Natural killer cell (primary cell): ENCODE results near the gene DPYD. TPM values are rescaled to one million over a fixed set of nuclear protein-coding genes. Genes with fewer than 3 reads are reported as not detected.

Source experiments
- ATAC-seq, 3 donors: fragments of 150-1000 bp in 2 of 3; fragments of 200-7000 bp in 1 of 3; cut with Tn5 transposase; 1 replicate in 1 of 3; 2 replicates in 2 of 3; pipeline ENCODE4 v1.10.0; 2021; ENCODE audit warnings: mild to moderate bottlenecking in 2 of 3, moderate library complexity in 2 of 3
- DNase-seq, 2 donors: peaks; one replicate each; pipeline versions ENCODE4 v3.0.0 to v3.0.0-alpha.2; 2013 to 2021; ENCODE audit warnings: mixed read lengths in 1 of 2
- H3K27ac ChIP-seq: one replicate; pipeline ENCODE4 v1.5.1; 2013; ENCODE audit warnings: mild to moderate bottlenecking, low read length
- H3K27me3 ChIP-seq: one replicate; pipeline ENCODE4 v1.6.1; 2013; ENCODE audit warnings: low read length; ENCODE audit not compliant: control insufficient read depth, insufficient read depth
- H3K36me3 ChIP-seq: one replicate; pipeline ENCODE4 v1.6.1; 2013; ENCODE audit warnings: low read length; ENCODE audit not compliant: control insufficient read depth, insufficient read depth
- H3K4me1 ChIP-seq: one replicate; pipeline ENCODE4 v1.6.1; 2013; ENCODE audit warnings: low read length; ENCODE audit not compliant: control insufficient read depth, insufficient read depth
- H3K4me3 ChIP-seq: one replicate; pipeline ENCODE4 v1.5.1; 2013; ENCODE audit warnings: low read length
- H3K9me3 ChIP-seq: one replicate; pipeline ENCODE4 v1.6.1; 2013; ENCODE audit warnings: low read length; ENCODE audit not compliant: control insufficient read depth, insufficient read depth
- H3K27ac Mint-ChIP-seq, 2 donors: one replicate each; pipeline ENCODE4 v1.8.0; 2022; ENCODE audit warnings: mild to moderate bottlenecking in 2 of 2, mixed read lengths in 2 of 2, moderate library complexity in 1 of 2
- H3K27me3 Mint-ChIP-seq, 2 donors: one replicate each; pipeline ENCODE4 v1.8.0; 2022; ENCODE audit warnings: low read depth in 2 of 2, mixed read lengths in 2 of 2
- H3K36me3 Mint-ChIP-seq: one replicate; pipeline ENCODE4 v1.8.0; 2022; ENCODE audit warnings: mixed read lengths
- H3K4me1 Mint-ChIP-seq, 2 donors: one replicate each; pipeline ENCODE4 v1.8.0; 2022; ENCODE audit warnings: mixed read lengths in 2 of 2
- H3K4me3 Mint-ChIP-seq: one replicate; pipeline ENCODE4 v1.8.0; 2022; ENCODE audit warnings: mild to moderate bottlenecking, moderate library complexity, mixed read lengths
- H3K9me3 Mint-ChIP-seq, 2 donors: one replicate each; pipeline ENCODE4 v1.8.0; 2022; ENCODE audit warnings: mixed read lengths in 2 of 2
- CTCF ChIP-seq: fragments of 200-600 bp; IDR thresholded peaks from one replicate; pipeline ENCODE4 v1.8.0; 2022; ENCODE audit warnings: antibody characterized with exemption
- WGBS: methylation state at CpG from one replicate; pipeline ENCODE4 v1.1.7; 2013; ENCODE audit warnings: missing lambda C conversion rate; ENCODE audit not compliant: insufficient coverage; 5-methylcytosine and 5-hydroxymethylcytosine counted together
- intact Hi-C: fragments of 100-400 bp; cut with micrococcal nuclease; formaldehyde crosslinking; loops from one replicate; pipeline ENCODE4 v1.14.2; 2022
- total RNA-seq, 4 donors: library from RNA; stranded (reverse); fragments of 120-200 nt in 1 of 4; gene quantifications; one replicate each; pipeline versions ENCODE4 v1.2.3 to v1.2.4, GENCODE V29; 2013 to 2022

The DPYD gene
- total RNA-seq, 3 donors from 2014 or later (not counting 1 experiment from before 2014, with no cell fraction given) = 56.6 to 66.7 (median 56.9) TPM

- intact Hi-C loops = no loop called here
- ATAC-seq (no peak), DNase-seq (no peak)
- H3K36me3 Mint-ChIP-seq = peaks cover 15% of the 10 kb centered on the region
- no peak overlapping the region for H3K27ac Mint-ChIP-seq
- H3K4me1 Mint-ChIP-seq = no peaks in the 10 kb centered on the region
- Histone ChIP-seq H3K4me3 (no peak overlapping the region), H3K4me1 (no peaks in the 10 kb centered on the region), H3K9me3 (no peaks in the 10 kb centered on the region), H3K27ac (no peak overlapping the region), H3K27me3 (no peaks in the 10 kb centered on the region), H3K36me3 (peaks cover 14% of the 10 kb centered on the region)
- H3K4me3 Mint-ChIP-seq = no peak overlapping the region
- no peak for TF ChIP-seq CTCF
- H3K27me3 Mint-ChIP-seq = no peaks in the 10 kb centered on the region
- no peaks in the 10 kb centered on the region for H3K9me3 Mint-ChIP-seq
- WGBS = 97% methylated on average over 3 of the region's 3 CpGs
Observed at GRCh38 chr1:97573553-97573952, 347.3 kb downstream of the DPYD start.

GRCh38 chr1:97572561-97572960 is 348.3 kb downstream of the DPYD start:
- WGBS = 100% methylated on average over 1 of the region's 1 CpG
- intact Hi-C loops = no loop called here

GRCh38 chr1:97571760-97572159 is 349.1 kb downstream of the DPYD start:
- intact Hi-C loops = no loop called here
- WGBS = no CpG with 5 or more reads among the region's 1 CpG
- H3K36me3 ChIP-seq = peaks cover 14% of the 10 kb centered on the region

More at GRCh38 chr1:97572561-97572960, 348.3 kb downstream of the DPYD start:
- no peak for TF ChIP-seq CTCF
- H3K27me3 Mint-ChIP-seq = no peaks in the 10 kb centered on the region
- ATAC-seq (no peak), DNase-seq (no peak)
- no peaks in the 10 kb centered on the region for H3K9me3 ChIP-seq
- peaks cover 14% of the 10 kb centered on the region for H3K36me3 ChIP-seq
- no peaks in the 10 kb centered on the region for H3K9me3 Mint-ChIP-seq
- H3K4me3 ChIP-seq = no peak overlapping the region
- no peak overlapping the region for H3K27ac Mint-ChIP-seq
- no peak overlapping the region for H3K4me3 Mint-ChIP-seq
- H3K27ac ChIP-seq = no peak overlapping the region
- peaks cover 15% of the 10 kb centered on the region for H3K36me3 Mint-ChIP-seq
- no peaks in the 10 kb centered on the region for H3K4me1 ChIP-seq
- no peaks in the 10 kb centered on the region for H3K27me3 ChIP-seq
- H3K4me1 Mint-ChIP-seq = no peaks in the 10 kb centered on the region

More at GRCh38 chr1:97571760-97572159, 349.1 kb downstream of the DPYD start:
- Mint-ChIP-seq H3K36me3 (peaks cover 15% of the 10 kb centered on the region), H3K9me3 (no peaks in the 10 kb centered on the region), H3K27me3 (no peaks in the 10 kb centered on the region), H3K4me3 (no peak overlapping the region), H3K4me1 (no peaks in the 10 kb centered on the region), H3K27ac (no peak overlapping the region)
- TF ChIP-seq CTCF = no peak
- no peak overlapping the region for H3K4me3 ChIP-seq
- H3K4me1 ChIP-seq = no peaks in the 10 kb centered on the region
- no peak overlapping the region for H3K27ac ChIP-seq
- H3K9me3 ChIP-seq = no peaks in the 10 kb centered on the region
- ATAC-seq (no peak), DNase-seq (no peak)
- no peaks in the 10 kb centered on the region for H3K27me3 ChIP-seq
